Activated naive CD8-positive, alpha-beta T cell treated with anti-CD3 and anti-CD28 coated beads, Interleukin-2, amount 50 U/mL, for 24 hours (primary cell): ENCODE measurements around the gene SFTA2.
A peak's percentile ranks its signal among the peaks of the same experiment; 100 is the strongest.
"Not testable (repeated sequence)": the region's sequence is repeated elsewhere in the genome, so short reads cannot be mapped to it uniquely, and the experiment has no call there.

Experiments
- ATAC-seq: fragments of 150-1000 bp; cut with Tn5 transposase; one replicate; pipeline ENCODE4 v1.10.0; 2021
- DNase-seq: peaks from one replicate; pipeline ENCODE4 v3.0.0; 2021
- H3K27ac Mint-ChIP-seq: one replicate; pipeline ENCODE4 v1.8.0; 2021; ENCODE audit warnings: mild to moderate bottlenecking, mixed read lengths
- H3K27me3 Mint-ChIP-seq: one replicate; pipeline ENCODE4 v1.8.0; 2021; ENCODE audit warnings: mixed read lengths
- H3K36me3 Mint-ChIP-seq: one replicate; pipeline ENCODE4 v1.8.0; 2021; ENCODE audit warnings: low read depth, mixed read lengths
- H3K4me1 Mint-ChIP-seq: one replicate; pipeline ENCODE4 v1.8.0; 2021; ENCODE audit warnings: mixed read lengths
- H3K4me3 Mint-ChIP-seq: one replicate; pipeline ENCODE4 v1.8.0; 2021; ENCODE audit warnings: mild to moderate bottlenecking, moderate library complexity, mixed read lengths
- H3K9me3 Mint-ChIP-seq: one replicate; pipeline ENCODE4 v1.8.0; 2021; ENCODE audit warnings: mixed read lengths

Gene SFTA2

GRCh38 chr6:30931272-30931671, 698 bp downstream of the SFTA2 start:
- DNase-seq (no peak), ATAC-seq (no peak)
- no peak overlapping the region for H3K4me3 Mint-ChIP-seq
- H3K9me3 Mint-ChIP-seq = peaks cover 5% of the 10 kb centered on the region
- no peak overlapping the region for H3K27ac Mint-ChIP-seq
- H3K27me3 Mint-ChIP-seq = no peaks in the 10 kb centered on the region
- no peaks in the 10 kb centered on the region for H3K4me1 Mint-ChIP-seq
- peaks cover 25% of the 10 kb centered on the region for H3K36me3 Mint-ChIP-seq

GRCh38 chr6:30930506-30930905, 1.5 kb downstream of the SFTA2 start:
- no peak for ATAC-seq
- H3K9me3 Mint-ChIP-seq = peaks cover 5% of the 10 kb centered on the region
- no peak for DNase-seq
- H3K4me3 Mint-ChIP-seq = no peak overlapping the region
- no peaks in the 10 kb centered on the region for H3K4me1 Mint-ChIP-seq
- no peaks in the 10 kb centered on the region for H3K27me3 Mint-ChIP-seq
- peaks cover 27% of the 10 kb centered on the region for H3K36me3 Mint-ChIP-seq
- H3K27ac Mint-ChIP-seq = no peak overlapping the region

DNA sequence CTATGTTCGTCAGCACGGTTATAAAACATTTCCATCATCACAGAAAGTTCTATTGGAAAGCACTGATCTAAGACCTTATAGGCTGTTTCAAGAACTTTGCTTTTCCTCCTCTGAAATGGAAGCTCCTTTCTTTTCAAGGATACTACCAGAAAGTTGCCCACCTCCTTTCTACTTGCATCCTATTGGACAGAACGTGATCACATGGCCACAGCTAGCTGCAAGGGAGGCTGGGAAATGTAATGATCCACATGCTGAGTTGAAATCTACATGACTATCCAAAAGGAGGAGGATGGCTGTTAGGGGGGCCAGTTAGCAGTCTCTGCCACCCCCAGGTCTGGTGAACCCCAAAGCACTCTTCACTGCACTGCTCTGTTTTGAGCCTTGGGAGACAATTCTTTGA, 3.3 kb downstream of the SFTA2 start:
- Mint-ChIP-seq H3K4me1 (no peaks in the 10 kb centered on the region), H3K27ac (no peak overlapping the region), H3K27me3 (no peaks in the 10 kb centered on the region), H3K9me3 (peaks cover 5% of the 10 kb centered on the region), H3K36me3 (peaks cover 28% of the 10 kb centered on the region), H3K4me3 (no peak overlapping the region)
- ATAC-seq (no peak), DNase-seq (no peak)

DNA sequence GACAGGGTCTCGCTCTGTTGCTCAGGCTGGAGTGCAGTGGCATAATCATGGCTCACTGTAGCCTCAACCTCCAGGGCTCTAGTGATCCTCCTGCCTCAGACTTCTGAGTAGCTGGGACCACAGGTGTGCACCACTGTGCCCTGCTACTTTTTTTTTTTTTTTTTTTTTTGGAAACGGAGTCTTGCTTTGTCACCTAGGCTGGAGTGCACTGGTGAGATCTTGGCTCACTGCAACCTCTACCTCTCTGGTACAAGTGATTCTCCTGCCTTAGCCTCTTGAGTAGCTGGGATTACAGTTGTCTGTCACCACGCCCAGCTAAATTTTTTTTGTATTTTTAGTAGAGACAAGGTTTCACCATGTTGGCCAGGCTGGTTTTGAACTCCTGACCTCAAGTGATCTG, 4.9 kb downstream of the SFTA2 start:
- H3K4me3 Mint-ChIP-seq, ATAC-seq, DNase-seq, H3K27ac Mint-ChIP-seq, H3K4me1 Mint-ChIP-seq, H3K9me3 Mint-ChIP-seq, H3K27me3 Mint-ChIP-seq: not testable (repeated sequence)
- peaks cover 35% of the 10 kb centered on the region for H3K36me3 Mint-ChIP-seq

DNA sequence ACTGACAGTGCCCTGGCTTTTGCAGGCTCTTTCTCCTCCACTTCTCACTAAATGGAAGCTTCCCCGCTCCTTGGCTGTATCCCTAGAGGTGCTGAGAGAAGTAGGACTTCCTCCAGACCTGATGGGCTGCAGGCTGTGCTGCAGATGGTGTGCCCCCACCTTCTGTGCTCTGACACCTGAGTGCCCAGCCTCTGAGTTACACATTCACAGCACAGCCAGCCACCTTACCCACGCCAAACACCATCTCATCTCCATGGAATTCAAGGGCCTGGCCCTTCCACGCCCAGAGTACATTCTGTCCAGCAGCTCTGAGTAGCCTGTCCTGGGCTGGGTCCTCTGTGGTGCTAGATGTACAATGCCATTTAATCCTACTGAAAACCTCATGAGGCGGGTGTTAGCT, 5.3 kb downstream of the SFTA2 start:
- Mint-ChIP-seq H3K27me3 (no peaks in the 10 kb centered on the region), H3K4me1 (no peaks in the 10 kb centered on the region), H3K9me3 (peaks cover 5% of the 10 kb centered on the region), H3K27ac (no peak overlapping the region), H3K36me3 (peaks cover 36% of the 10 kb centered on the region), H3K4me3 (no peak overlapping the region)
- DNase-seq (no peak), ATAC-seq (no peak)

GRCh38 chr6:30924040-30924627, 7.8 kb downstream of the SFTA2 start:
- not testable (repeated sequence) for H3K27me3 Mint-ChIP-seq, H3K4me3 Mint-ChIP-seq, ATAC-seq, H3K4me1 Mint-ChIP-seq, H3K27ac Mint-ChIP-seq, H3K9me3 Mint-ChIP-seq, DNase-seq
- peaks cover 43% of the 10 kb centered on the region for H3K36me3 Mint-ChIP-seq

DNA sequence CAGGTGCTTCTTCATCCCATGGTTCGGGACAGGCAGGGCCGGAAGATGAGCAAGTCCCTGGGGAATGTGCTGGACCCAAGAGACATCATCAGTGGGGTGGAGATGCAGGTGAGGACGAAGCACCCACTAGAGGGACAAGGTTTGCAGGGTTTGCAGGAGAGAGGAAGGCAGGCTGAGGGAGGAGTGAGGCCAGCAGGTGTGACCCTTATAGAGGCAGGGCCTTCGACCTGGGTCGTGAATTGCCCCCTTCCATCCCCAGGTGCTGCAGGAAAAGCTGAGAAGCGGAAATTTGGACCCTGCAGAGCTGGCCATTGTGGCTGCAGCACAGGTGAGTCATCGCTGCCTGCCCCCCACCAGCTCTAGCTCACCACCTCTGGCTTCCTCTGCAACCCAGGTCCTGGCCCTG, 9.5 kb downstream of the SFTA2 start:
- H3K9me3 Mint-ChIP-seq = no peaks in the 10 kb centered on the region
- DNase-seq (no peak), ATAC-seq (no peak)
- H3K4me1 Mint-ChIP-seq = no peaks in the 10 kb centered on the region
- peaks cover 39% of the 10 kb centered on the region for H3K36me3 Mint-ChIP-seq
- H3K27ac Mint-ChIP-seq = peak overlapping the region; percentile 32
- H3K27me3 Mint-ChIP-seq = no peaks in the 10 kb centered on the region
- no peak overlapping the region for H3K4me3 Mint-ChIP-seq

DNA sequence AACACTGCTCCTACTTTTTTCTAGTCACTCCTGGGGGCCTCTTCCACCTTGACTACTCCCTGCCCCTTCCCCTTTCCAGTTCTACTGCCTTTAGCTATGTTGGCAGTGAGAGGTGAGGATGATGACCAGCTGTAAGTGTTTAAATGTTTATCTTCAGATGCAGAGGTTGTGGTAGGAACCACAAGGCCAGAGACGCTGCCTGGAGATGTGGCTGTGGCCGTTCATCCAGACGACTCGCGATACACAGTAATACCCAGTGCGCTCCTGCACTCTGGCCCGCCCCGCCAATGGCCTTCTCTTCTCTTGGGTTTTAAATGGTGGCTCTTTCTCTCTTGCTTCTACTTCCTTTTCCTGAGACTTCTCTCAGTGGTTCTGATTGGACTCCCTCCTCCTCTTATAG, 13.3 kb downstream of the SFTA2 start:
- peaks cover 24% of the 10 kb centered on the region for H3K4me1 Mint-ChIP-seq
- peaks cover 43% of the 10 kb centered on the region for H3K36me3 Mint-ChIP-seq
- ATAC-seq = no peak

GRCh38 chr6:30917487-30917886, 14.5 kb downstream of the SFTA2 start:
- Mint-ChIP-seq H3K9me3 (no peaks in the 10 kb centered on the region), H3K27me3 (no peaks in the 10 kb centered on the region), H3K27ac (no peak overlapping the region), H3K4me1 (peaks cover 29% of the 10 kb centered on the region), H3K4me3 (no peak overlapping the region), H3K36me3 (peaks cover 49% of the 10 kb centered on the region)
- no peak for ATAC-seq
- no peak for DNase-seq

More for the DNA sequence above, 13.3 kb downstream of the SFTA2 start:
- H3K27me3 Mint-ChIP-seq = no peaks in the 10 kb centered on the region
- H3K4me3 Mint-ChIP-seq = no peak overlapping the region
- no peaks in the 10 kb centered on the region for H3K9me3 Mint-ChIP-seq
- no peak for DNase-seq
- H3K27ac Mint-ChIP-seq = no peak overlapping the region

GRCh38 chr6:30917041-30917440, 14.9 kb downstream of the SFTA2 start:
- Mint-ChIP-seq H3K27ac (no peak overlapping the region), H3K36me3 (peaks cover 49% of the 10 kb centered on the region), H3K9me3 (no peaks in the 10 kb centered on the region), H3K4me1 (peaks cover 29% of the 10 kb centered on the region), H3K4me3 (no peak overlapping the region), H3K27me3 (no peaks in the 10 kb centered on the region)
- DNase-seq (no peak), ATAC-seq (no peak)

DNA sequence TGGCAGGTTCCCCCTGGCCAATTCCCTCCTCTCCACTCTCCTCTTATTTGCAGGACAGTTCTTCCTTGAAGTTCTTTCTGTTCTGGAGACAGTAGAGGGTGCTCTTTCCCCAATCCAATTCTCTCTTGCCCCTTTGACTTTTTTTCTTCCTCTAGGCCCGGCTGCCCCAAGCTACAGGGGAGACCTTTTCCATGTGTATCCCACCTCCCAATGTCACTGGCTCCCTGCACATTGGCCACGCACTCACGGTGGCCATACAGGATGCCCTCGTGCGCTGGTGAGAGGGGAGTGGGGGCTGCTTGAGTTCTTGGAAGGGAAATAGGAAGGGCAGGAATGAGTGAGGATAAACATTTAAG, 16.4 kb downstream of the SFTA2 start:
- no peak for ATAC-seq
- Mint-ChIP-seq H3K4me3 (peak overlapping the region; percentile 98), H3K27ac (peak overlapping the region; percentile 68), H3K27me3 (no peaks in the 10 kb centered on the region), H3K36me3 (peaks cover 56% of the 10 kb centered on the region), H3K4me1 (peaks cover 29% of the 10 kb centered on the region), H3K9me3 (no peaks in the 10 kb centered on the region)
- no peak for DNase-seq

GRCh38 chr6:30914854-30915590, 16.9 kb downstream of the SFTA2 start:
- no peaks in the 10 kb centered on the region for H3K27me3 Mint-ChIP-seq
- peak overlapping the region; percentile 98 for H3K4me3 Mint-ChIP-seq
- no peak for ATAC-seq
- H3K9me3 Mint-ChIP-seq = no peaks in the 10 kb centered on the region
- peaks cover 56% of the 10 kb centered on the region for H3K36me3 Mint-ChIP-seq
- peak; percentile 21 for DNase-seq
- peaks cover 30% of the 10 kb centered on the region for H3K4me1 Mint-ChIP-seq
- peak overlapping the region; percentile 95 for H3K27ac Mint-ChIP-seq

GRCh38 chr6:30914076-30914853, 17.7 kb downstream of the SFTA2 start, which contains the start of gene VARS2:
Gene VARS2 (plus strand): TSS chr6:30914238. CDS start chr6:30914837, 599 bp downstream.
- ATAC-seq = peak; percentile 91
- H3K36me3 Mint-ChIP-seq = peaks cover 53% of the 10 kb centered on the region
- H3K4me3 Mint-ChIP-seq = peak within 1 kb of the TSS; percentile 98
- peak within 1 kb of the TSS; percentile 95 for H3K27ac Mint-ChIP-seq
- no peaks in the 10 kb centered on the region for H3K27me3 Mint-ChIP-seq
- no peaks in the 10 kb centered on the region for H3K9me3 Mint-ChIP-seq
- DNase-seq = peak; percentile 88
- H3K4me1 Mint-ChIP-seq = peaks cover 32% of the 10 kb centered on the region

DNA sequence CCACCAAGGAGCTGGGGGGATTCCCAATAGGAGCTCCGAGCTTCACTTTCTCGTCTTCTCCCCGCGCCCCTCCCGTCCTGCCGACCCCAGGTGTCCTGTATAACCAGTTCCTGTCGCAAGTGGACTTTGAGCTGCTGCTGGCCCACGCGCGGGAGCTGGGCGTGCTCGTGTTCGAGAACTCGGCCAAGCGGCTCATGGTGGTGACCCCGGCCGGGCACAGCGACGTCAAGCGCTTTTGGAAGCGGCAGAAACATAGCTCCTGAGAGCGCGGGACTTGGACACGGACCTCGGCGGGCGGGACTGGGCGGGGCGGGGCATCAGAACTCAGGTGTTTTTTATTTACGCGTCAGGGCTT, 18.3 kb downstream of the SFTA2 start:
- Mint-ChIP-seq H3K4me1 (peaks cover 37% of the 10 kb centered on the region), H3K9me3 (no peaks in the 10 kb centered on the region), H3K36me3 (peaks cover 53% of the 10 kb centered on the region), H3K4me3 (peak overlapping the region; percentile 98), H3K27me3 (no peaks in the 10 kb centered on the region), H3K27ac (peak overlapping the region; percentile 95)
- DNase-seq (no peak), ATAC-seq (no peak)
